Stimulated activated CD4-positive, alpha-beta T cell treated with anti-CD3 and anti-CD28 coated beads, Interleukin-15, amount 100 ng/mL, for 1 hour (primary cell): Measurements from ENCODE around the gene SUN3.
"Not testable (repeated sequence)": the region's sequence is repeated elsewhere in the genome, so short reads cannot be mapped to it uniquely, and the experiment has no call there.

Experiments used
- DNase-seq, 2 donors: peaks; one replicate each; pipeline ENCODE4 v3.0.0-alpha.2; 2020; ENCODE audit warnings: low read depth in 1 of 2, low spot score in 1 of 2

The SUN3 gene

DNA sequence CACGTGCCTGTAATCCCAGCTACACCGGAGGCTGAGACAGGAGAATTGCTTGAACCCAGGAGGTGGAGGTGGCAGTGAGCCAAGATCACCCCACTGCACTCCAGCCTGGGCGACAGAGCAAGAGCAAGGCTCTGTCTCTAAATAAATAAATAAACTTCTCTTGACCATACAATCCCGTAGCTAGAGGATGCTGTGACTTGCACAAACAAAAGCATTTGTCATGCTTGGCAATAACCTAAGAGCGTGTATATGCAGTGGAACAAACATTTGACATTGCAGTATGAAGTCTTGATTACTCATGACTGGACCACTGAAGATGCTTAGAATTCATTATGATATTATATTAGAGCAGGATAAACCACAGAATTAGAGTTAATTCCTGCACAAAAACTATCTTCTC is 5.0 kb upstream of the SUN3 start:
- DNase-seq = no peak

DNA sequence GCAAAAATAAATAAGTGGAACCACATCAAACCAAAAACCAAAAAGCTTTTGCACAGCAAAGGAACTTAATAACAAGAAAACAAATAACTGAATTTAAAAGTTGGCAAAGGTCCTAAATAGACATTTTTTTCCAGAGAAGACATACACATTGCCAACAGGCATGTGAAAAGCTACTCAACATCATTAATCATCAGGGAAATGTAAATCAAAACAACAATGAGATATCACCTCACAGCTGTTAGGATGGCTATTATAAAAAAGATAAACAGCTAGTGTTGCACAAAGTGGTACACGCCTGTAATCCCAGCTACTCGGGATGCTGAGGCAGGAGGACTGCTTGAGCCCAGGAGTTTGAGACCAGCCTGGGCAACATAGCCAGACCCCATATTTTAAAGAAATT is 2.2 kb upstream of the SUN3 start:
- no peak for DNase-seq

DNA sequence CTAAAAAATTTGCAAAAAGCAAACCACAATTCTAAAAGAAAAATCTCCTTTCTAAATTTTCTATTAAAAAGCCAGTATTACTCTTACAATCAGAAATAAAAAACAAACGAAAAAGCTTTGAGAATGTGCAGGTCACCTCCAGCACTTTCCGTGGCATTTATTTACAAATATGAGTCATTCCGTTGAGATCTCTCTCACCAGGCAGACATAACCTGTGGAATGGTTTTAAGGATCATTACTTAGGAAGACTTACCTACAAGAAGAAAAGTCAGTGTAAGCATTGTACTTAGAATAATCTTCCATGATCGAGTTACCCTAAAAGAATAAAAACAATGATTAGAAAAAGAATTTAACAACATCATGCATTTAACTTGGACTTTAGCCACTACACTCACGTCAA is 3.3 kb downstream of the SUN3 start:
- no peak for DNase-seq

DNA sequence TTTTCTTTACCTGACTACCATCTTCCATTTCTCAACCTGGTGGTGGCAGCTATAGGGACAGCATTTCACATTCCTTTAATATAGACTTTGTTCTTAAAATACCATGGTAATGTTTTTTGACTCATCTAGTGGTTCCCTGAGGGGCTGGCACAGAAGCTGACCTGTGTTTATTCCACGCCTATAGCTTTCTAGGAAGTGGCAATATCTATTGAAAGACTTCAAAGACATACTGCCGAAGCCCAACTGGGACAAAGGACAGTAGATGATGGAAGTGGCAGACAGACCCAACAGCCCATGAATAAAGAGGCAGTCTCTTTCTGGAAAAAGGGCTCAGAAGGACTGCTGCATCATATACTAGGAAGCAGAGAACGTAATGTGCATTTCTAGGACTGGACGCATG is 11.2 kb downstream of the SUN3 start:
- DNase-seq = no peak

DNA sequence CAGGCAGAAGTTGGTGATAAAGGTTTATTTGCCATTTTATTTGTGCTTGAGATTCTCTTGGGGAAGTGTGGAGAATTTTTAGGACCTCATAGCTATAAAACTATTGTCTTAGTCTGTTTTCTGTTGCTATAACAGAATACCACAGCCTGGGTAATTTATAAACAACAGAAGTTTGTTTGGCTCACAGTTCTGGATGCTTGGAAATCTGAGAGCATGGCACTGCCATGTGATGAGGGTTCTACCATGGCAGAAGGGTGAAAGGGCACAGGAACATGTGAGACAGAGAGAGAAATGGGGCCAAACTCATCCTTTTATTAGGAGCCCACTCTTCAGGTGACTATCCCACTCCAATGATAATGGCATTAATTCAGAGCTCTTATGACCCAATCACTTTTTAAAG is 12.3 kb downstream of the SUN3 start:
- no peak for DNase-seq

DNA sequence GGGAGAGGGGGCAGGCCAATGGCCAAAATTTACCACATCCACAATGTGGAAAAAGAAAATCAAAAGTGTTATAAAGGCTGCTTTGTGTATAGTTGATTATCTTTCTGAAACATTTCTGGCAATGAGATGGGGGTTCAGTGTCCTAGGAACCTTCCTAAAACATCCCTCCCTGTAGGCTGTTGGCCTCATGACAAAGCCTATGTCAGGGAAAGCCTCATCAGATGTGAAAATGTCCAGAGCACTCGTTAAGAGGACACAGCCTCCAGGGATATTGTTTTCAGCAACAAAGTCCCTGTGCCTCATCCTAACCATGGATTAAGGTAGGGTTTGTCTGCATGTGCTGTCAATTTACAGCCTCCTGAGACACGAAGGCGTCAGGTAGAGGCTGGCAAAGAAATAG is 17.0 kb downstream of the SUN3 start:
- no peak for DNase-seq

DNA sequence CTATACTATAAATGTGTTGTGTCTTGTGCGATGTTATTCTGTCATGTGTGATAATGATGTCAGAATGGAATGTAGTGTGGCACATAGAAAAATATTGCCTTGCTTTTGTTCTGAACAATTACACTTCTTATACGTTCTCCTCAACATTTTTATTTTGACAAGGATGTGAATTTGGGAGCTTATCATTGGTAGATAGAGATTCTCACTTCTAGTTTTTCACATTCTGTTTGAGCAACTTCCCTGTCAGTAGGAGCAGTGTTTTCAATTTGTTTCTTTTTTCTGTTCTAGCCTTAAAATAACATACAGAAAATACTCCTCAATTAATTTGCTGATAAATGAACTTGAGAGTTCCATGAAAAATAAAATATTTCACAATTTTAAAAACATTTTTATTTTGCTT is 17.6 kb downstream of the SUN3 start:
- DNase-seq = no peak

DNA sequence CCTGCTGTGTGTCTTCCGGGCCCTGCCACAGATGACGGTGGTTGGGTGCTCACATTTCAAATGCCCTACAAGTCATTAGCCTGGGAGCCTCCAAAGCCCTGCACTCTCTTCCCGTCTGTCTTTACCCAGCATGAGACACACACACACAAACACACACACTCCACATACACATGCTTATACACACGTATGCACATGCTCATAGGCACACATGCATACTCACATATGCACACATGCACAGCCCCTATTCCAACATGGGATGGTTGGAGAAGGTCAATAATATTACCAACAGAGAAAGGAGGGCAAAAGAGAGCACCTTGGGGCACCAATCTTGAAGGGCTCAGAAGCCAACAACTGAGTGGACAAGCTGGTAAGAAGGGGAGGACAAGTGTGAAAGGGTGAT is 19.0 kb downstream of the SUN3 start:
- no peak for DNase-seq

DNA sequence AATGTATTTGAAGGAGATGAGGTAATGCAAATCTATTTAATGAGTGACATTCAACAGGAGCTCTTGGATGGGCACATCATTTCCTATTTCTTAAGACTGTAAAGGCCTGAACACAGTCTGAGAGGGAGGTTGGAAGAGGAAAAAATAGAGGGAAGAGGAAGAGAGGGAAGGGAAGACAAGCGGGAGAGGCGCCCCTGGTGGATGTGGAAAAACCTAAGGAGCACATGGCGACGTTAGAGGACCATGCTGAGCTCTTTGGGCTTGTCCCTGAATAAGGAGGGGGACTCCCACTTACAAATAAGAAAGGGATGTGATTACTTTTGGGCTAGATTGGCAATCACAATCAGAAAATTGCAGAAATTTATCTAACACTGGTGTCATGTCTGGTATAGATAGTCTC is 19.6 kb downstream of the SUN3 start:
- DNase-seq = no peak

DNA sequence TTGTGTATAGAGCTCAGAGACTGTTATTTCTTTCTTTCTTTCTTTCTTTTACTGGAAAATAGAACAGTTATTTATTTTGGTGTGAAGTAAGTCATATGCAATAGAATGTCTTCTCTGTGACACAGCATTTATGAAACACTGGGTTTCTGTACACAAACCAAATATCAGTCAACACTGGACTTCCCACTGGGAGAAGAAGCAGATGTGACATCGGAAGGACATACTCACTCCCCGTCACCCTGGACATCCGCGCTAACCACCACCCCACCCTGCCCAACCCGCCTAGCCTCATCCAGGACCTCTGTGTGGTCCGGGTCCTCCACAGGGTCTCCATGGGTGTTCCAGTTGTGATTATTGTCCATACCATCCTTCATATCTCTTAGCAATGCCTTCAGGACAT is 22.0 kb downstream of the SUN3 start:
- DNase-seq = no peak

DNA sequence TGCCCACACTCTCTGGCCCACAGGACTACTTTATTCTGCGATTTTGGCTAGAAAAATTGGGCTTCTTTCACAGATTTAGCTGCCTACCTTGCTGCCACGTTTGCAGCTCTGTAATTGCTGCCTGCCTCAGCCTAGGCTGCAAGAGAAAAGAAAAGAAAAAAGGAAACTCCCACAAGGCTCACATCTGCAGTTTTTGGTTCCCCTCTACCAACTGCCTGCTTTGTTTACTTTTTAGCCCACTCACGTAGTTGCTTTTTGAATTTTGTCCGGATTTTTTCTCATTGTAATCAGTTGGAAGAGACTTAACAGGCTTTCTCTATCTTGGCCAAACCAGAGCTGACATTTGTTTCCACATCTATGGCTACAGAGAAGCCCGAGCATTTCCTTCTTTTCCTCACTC is 24.3 kb downstream of the SUN3 start:
- DNase-seq = no peak

DNA sequence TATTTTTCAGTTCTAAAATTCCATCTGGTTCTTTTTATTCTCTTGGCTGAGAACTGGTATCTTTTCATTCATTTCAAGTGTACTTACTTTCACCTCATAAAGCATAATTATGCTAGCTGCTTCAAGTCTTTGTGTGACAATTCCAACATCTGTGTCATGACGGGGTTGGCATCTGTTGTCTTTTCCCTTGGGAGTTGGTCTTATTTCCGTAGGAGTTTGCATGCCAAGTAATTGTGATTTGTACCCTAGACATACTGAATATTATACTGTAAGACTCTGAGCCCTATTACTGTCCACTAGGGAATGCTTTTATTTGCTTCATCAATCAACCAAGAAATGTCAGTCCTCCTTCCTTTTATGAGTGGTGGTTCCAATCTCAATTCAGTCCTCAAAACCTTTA is 24.9 kb downstream of the SUN3 start:
- DNase-seq = no peak

DNA sequence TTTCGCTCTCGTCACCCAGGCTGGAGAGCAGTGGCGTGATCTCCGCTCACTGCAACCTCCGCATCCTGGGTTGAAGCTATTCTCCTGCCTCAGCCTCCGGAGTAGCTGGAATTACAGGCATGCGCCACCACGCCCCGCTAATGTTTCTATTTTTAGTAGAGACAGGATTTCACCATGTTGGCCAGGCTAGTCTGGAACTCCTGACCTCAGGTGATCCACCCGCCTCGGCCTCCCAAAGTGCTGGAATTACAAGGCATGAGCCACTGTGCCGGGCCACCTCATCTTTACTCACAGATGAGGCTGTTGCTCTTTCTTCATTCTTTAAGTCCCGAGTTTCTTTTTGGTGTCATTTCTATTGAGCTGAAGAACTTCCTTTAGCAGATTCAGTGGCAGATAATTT is 28.7 kb downstream of the SUN3 start:
- not testable (repeated sequence) for DNase-seq

DNA sequence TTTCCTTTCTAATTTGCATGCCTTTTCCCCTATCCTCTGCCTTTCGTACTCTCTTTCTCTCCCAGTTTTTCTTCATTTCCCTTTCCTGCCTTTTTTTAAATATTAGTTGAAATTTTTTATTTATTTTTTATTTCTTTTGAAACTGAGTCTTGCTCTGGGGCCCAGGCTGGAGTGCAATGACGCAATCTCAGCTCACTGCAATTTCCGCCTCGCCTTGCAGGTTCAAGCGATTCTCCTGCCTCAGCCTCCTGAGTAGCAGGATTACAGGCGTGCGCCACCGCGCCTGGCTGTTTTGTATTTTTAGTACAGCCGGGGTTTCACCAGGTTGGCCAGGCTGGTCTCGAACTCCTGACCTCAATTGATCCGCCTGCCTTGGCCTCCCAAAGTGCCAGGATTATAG is 29.5 kb downstream of the SUN3 start:
- DNase-seq = no peak

DNA sequence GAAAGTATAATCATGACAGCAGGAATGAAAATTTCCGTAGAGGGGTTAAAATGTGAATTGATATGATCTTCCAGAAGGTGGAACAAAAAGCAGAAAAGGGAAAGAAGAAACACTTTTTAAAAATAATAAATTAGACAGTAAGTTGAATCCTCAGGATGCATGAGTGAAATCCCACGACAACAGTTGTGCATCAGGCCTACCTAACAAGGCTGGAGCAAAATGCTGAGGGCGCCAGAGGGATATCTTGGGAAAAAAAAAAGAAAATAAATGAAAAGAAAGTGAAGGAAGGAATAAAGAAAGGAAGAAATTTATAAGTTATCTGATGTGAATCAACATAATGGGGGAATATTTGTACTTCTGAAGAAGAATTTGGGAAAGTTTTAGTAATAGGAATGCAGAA is 36.5 kb downstream of the SUN3 start:
- DNase-seq = no peak

DNA sequence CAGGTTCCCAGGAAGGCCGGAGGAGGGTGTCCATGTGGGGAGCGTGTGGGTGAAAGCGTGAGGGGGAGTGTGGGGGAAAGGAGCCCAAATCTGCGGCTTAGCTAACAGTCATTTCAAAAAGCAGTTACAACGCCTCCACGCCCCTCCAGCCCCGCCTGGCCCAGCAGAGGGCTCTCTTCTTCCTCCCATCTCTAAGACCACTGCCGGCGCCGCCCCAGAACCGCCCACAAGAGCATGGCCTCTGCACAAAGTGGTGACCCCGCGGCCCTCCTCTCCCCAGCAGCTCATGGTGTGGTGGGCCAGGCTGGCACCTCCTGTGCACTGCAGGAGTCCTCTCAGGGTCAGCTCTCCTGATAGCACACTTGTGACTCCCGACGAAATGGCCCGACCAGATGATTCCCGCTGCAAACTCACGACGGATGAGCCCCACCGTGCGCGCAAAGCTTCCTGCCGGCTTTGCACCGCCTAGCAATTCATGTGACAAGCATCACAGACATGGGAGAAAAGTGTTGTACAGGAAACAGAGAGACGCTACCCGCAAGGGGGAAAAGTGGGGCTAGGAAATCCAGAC is 37.1 kb downstream of the SUN3 start:
- peak; percentile 74 for DNase-seq

DNA sequence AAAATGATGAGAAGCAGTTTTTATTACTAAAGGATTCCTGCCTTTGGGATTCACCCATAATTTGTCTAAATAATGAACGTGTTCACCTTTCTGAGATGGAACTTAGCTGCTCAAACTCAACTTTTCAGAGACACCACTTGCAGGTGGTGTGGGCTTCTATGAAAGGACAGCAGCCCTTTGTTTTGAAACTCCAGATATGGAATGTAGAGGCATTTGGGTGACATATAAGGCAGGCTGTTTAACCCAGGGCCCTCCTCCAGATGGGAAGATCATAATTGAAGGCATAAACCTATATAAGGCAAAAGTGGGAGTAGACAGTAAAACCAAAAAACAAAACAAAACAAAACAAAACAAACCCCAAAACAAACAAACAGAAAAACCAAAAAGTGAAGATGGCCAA is 37.6 kb downstream of the SUN3 start:
- DNase-seq = no peak

DNA sequence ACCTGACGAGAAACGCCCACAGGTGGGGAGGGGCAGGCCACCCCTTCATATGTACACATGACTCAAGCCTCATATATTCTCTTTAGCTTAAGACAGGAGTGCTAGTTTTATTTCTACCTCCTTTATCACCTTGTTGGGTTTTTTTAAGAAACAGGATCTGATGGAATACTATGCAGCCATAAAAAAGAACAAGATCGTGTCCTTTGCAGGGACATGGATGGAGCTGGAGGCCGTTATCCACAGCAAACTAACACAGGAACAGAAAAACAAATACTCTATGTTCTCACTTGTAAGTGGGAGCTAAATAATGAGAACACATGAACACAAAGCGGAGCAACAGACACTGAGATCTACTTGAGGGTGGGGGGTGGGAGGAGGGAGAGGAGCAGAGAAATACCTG is 38.3 kb downstream of the SUN3 start:
- no peak for DNase-seq

DNA sequence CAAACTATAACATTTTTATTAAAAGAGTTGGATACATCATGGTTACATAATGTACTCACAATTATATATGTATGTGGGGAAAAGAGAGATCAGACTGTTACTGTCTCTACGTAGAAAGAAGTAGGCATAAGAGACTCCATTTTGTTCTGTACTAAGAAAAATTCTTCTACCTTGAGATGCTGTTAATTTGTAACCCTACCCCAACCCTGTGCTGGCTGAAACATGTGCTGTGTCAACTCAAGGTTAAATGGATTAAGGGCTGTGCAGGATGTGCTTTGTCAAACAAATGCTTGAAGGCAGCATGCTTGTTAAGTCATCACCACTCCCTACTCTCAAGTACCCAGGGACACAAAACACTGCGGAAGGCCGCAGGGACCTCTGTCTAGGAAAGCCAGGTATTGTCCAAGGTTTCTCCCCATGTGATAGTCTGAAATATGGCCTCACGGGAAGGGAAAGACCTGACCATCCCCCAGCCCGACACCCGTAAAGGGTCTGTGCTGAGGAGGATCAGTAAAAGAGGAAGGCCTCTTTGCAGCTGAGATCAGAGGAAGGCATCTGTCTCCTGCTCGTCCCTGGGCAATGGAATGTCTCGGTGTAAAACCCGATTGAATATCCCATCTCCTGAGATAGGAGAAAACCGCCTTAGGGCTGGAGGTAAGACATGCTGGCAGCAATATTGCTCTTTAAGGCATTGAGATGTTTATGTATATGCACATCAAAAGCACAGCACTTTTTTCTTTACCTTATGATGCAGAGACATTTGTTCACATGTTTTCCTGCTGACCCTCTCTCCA is 39.1 kb downstream of the SUN3 start:
- not testable (repeated sequence) for DNase-seq

DNA sequence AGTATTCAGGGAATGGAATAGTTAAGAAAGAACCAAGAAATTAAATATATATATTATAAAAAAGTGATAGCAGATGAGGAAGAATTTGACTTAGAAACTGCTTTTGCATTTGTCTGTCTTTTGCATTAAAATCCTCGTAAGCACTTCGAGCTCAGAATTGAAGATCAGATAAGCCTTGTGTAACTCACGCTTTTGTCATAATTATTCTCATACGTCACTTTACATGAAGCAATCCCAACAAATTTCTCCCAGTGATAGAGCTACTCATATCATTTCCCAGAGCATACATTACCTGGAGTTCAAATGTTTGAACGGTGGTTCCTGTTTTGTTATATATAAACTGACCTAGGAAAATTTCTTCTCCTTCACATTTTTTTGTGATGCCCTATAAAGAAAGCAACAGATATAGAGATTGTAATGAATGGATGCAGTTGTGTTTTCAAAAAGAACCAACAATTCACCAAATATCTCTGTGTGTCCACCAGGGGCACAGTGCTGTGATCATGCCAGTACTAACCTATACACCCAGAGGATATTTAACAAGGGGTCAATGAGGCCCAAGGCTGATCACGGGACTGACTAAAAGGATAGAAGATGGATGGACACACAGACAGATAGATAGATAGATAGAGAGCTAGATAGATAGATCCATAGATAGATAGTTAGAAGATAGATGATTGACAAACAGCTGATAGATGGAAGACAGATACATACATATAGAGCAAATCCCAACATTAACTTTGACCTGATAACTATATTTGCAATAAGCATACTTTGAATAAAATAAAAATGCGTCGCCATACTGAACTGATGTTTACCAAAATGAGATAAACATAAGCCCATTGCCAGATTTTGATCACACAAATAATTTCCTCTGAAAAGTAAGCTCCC is 40.2 kb downstream of the SUN3 start:
- no peak for DNase-seq

DNA sequence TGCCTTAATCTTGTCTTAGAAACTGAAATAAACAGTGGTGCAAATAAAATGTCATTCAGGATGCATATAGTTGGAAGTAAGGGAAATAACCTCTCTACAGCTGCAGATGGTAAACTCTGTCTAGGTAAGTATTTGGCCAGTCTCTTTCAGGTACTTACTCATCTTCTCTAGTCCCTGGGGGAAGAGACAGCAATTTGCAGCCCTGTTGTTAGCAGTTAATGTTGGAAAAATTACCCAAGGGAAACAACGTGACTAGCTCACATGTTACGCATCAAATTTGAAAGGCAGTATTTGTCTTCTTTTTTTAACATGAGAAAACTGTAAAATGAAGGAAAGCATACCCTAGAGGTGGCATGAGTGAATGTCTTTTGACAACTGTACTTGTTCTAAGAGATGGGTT is 46.3 kb downstream of the SUN3 start:
- DNase-seq = no peak

DNA sequence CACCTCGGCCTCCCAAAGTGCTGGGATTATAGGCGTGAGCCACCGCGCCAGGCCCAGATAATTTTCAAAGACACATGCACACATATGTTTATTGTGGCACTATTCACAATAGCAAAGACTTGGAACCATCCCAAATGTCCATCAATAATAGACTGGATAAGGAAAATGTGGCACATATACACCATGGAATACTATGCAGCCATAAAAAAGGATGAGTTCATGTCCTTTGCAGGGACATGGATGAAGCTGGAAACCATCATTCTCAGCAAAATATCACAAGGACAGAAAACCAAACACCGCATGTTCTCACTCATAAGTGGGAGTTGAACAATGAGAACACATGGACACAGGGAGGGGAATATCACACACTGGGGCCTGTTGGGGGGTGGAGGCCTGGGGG is 48.3 kb downstream of the SUN3 start:
- DNase-seq = not testable (repeated sequence)
